HEK293T (cell line): ENCODE measurements around the gene LRRC74A.

Experiments
- CTBP1 ChIP-seq: fragments of 450-650 bp; IDR thresholded peaks from 2 replicates; pipeline ENCODE4 v1.6.1; 2016; ENCODE audit warnings: borderline replicate concordance
- FOXA1 ChIP-seq: fragments of 450-650 bp; IDR thresholded peaks from 2 replicates; pipeline ENCODE4 v1.6.1; 2016; ENCODE audit warnings: mild to moderate bottlenecking
- FOXK2 ChIP-seq: fragments of 450-650 bp; IDR thresholded peaks from 2 replicates; pipeline ENCODE4 v1.6.1; 2016; ENCODE audit warnings: mild to moderate bottlenecking
- FOXM1 ChIP-seq: fragments of 450-650 bp; IDR thresholded peaks from 2 replicates; pipeline ENCODE4 v1.6.1; 2017; ENCODE audit warnings: mild to moderate bottlenecking, borderline replicate concordance
- HDGF ChIP-seq: fragments of 450-650 bp; IDR thresholded peaks from 2 replicates; pipeline ENCODE4 v1.6.1; 2017; ENCODE audit warnings: antibody characterized with exemption, borderline replicate concordance
- SUZ12 ChIP-seq: fragments of 450-650 bp; IDR thresholded peaks from 2 replicates; pipeline ENCODE4 v1.6.1; 2016; ENCODE audit warnings: mild to moderate bottlenecking

- TF ChIP-seq FOXM1 (no peak), SUZ12 (no peak), FOXA1 (no peak), FOXK2 (no peak), HDGF (no peak), CTBP1 (no peak)
These were observed 33.8 kb upstream of the LRRC74A start for GRCh38 chr14:76792422-76792821.
